NCI-H82 treated with DMSO at 0.1 percent for 48 hours (cell line): ENCODE measurements around the gene ERLIN1.

ENCODE experiments used
- DNase-seq: peaks from one replicate; lab custom pipeline; 2025; ENCODE audit not compliant: unreplicated experiment; lab: John Stamatoyannopoulos, UW

ERLIN1 gene

DNA sequence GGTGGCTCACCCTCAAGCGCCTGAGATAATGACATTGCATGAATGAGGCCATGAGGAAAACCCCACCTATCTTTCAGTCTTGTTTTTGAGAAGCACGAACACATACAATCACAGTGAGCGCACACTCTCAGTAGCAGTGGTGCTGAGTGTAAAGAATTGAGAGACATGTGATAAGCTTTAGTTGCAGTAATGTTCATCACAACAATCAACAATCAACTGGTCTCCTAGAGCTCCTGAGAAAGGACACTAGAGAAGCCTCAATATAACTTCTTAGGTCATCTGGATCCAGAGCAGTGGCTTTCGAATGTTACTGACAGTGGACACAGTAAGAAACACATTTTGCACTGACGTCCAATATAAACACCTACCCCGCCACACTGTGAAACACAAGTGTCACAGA lies 12.8 kb downstream of the ERLIN1 start:
- no peak for DNase-seq

DNA sequence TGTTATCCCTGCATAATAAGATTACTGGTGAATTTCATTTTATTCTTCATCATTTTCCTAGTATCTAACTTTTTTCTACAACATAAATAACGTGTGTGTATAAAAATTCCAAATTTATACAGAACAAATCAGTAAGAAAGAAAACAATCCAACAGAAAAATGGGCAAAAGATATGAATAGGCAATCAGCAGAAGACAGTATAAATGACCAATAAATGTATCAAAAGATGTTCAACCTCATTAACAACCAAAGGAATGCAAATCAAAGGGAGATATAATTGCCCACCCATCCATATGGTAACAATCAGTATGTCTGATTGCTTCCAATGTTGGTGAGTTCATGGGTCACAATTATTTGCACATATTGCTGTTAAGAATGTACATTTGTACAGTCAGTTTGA lies 13.5 kb downstream of the ERLIN1 start:
- DNase-seq = no peak

DNA sequence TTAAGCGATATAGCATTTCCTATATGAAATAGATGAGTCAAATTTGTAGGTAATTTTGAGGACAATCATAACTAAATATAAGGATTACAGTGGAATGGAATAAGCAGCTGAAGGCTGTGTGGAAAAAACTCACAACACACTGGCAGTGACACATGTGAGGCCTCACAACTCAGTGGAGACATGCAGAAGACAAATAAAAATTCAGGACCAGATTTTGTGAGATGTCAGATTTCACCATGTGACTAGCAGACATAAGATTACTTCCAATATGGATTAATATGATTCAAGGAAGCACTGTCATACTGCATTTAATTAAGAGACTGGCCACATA lies 17.6 kb downstream of the ERLIN1 start:
- no peak for DNase-seq

DNA sequence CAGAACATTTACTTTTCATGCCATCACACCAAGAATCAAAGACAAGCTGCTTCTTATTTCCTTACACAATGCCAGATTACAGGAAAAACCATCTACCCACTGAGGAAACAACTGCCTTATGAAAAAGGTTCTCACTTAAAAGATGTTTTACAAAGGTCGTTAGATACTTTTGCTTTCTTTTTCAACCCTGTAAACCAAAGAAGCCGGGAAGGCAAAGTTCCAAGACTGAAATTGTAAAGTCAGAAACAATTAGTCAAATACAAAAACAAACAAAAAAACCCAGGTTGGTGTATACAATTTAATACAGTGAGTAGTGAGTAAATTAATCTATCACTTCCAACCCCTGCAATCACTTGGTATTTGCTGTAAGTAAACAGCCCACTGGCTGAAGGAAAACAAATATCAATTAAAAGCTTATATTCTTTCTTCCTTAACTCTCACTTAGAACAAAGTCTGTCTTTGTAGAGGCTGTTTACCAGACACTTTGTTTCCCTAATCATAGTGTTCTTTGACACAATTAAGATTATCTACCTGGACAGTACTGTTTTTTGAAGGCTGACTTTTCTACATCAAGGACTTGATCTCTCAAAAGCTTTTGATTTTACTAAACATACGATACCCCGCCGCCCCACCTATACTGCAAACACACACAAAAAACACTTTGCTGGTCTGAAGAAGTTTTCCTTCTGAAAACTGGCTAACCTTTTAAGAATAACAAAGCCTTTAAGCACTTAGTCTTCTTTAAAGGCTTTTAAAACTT lies 18.1 kb downstream of the ERLIN1 start:
- DNase-seq = no peak

DNA sequence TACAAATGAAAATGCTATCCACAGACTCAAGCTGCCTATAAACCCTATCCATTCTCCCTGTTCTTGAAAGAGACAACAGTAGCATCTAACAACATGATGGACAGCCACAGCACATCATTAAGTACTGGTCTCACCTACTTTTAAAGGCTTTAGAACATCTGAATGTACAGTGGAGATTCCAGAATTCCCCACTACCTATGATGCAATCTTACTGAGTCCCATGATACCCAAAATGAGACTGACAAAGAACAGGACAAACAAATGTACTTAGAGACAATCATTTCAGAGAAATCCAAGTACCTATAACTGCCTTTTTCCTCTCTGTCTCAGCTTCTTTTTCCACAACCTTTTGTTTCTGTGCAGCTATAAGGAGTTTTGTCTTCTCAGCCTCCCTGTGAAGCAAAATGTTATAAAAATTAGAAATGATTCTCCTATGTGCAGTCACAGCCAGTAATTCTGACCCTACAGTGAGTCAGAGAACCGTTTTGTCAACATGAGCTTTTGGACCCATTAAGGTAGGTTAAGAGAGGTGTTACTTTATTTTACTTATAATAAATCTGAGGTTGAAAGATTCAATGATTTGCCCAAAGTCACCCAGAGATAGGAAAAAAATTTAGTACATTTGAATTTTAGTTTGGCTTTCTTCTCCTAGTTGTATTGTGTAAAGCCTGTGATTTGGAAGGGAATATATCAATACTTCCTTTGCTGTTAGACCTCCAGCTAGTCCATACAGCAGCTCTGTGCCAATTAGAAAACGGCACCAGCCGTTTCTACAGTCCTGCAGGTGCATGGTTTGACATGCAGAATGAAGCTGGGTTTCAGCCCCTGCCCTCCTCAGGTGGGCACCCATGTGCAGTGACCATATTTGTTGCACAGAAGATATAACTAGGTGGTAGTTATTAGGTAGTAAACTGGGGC lies 21.9 kb downstream of the ERLIN1 start:
- no peak for DNase-seq

DNA sequence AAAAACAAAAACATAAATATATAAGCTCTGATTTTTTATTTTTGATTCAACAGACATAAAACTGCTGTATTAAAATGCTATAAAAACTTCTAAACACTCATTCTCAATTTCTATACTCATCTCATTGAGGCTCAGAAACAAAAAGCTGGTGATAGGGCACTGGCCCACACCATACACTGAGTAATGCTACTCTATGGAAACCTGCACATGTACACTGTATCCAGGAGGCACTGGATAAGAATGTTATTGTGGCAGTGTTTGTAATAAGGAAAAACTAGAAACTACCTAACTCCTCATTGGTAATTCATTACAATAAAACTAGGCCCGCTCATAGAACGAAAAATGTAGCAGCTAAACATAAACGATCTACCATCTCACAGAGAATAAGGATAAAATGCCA lies 23.1 kb downstream of the ERLIN1 start:
- no peak for DNase-seq

DNA sequence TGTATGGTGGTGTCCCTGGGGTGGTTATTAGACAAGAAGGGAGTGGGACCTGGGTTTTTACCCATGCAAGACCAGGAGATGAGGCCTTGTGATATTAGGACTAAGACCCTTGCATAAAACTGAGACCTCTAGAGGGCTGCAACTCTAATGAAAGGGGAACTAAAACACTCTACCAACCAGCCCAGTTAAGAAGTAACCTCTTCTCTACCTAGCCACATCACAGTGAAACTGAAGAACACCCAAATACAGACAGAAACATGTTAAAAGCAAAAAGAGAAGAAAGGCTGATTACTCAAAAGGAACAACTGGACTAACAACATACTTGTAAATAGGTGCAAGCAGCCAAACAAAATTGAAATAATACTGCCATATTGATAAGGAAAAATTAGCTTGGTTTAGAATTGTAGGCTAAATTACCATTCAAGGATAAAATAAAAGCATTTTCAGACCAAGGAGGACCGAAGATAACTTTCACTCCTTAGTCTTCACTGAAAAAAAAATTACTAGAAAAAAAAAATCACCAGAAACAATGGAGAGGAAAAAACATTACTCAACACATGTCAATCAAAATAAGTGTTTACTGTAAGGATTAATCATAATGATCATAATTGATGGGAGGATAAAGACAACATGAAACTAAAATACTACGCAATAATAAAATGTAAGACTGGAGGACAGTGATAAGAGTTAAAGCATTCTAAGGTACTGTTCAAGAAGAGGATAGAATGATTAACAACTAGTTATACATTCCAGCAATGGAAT lies 27.6 kb downstream of the ERLIN1 start:
- DNase-seq = no peak

DNA sequence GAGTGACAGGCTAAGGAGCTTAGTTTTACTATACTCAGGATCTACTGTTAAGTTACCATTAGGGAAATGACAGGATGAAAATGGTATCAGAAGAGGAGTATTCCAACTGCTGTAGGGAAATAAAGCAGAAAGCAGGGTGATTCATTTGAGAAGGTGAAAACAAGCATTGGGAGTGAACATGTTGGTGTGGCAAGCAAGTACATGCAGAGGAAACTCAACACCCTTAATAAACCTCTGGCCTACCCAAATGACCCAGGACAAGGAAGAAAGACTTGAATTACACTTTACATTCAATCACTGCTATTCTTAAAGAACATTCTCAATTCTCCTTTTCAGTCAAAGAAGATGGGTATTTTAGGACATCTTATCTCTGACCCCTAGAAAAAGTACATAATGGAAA lies 28.7 kb downstream of the ERLIN1 start:
- DNase-seq = no peak

DNA sequence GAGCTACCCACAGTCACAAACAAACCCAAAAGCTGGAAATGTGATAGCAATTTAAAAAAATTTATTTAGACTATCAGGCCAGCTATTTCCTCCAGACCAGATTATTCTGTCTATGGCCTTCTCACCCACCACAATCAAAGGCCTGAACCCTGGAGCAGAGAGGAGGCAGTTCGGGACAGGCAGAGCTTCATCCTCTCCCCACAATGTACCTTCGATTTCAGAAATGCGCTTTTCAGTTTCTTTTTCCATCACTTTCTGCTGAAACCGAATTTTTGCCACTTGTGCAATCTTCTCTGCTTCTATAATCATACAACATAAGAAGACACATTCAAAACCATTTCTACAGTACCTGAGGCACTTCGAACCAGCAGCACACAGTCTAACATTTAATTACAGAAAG lies 29.9 kb downstream of the ERLIN1 start:
- DNase-seq = no peak

DNA sequence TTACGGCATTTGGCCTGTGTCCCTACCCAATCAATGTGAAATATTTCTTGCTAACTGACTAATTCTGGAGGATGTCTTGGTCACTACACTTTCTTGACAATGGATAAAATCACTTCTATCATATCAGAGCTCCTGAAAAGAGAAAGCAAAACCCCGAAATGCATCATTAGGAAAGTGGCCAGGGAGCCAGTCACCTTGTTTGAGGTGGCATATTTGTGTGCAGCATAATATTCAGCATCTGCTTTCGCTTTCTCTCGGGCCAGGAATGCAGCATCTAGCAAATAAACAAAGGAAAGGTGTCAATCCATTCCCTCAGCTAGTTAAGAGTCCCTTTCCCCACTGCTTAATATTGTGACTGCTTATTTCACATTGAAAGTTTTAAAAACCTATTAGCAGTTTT lies 31.2 kb downstream of the ERLIN1 start:
- DNase-seq = no peak

DNA sequence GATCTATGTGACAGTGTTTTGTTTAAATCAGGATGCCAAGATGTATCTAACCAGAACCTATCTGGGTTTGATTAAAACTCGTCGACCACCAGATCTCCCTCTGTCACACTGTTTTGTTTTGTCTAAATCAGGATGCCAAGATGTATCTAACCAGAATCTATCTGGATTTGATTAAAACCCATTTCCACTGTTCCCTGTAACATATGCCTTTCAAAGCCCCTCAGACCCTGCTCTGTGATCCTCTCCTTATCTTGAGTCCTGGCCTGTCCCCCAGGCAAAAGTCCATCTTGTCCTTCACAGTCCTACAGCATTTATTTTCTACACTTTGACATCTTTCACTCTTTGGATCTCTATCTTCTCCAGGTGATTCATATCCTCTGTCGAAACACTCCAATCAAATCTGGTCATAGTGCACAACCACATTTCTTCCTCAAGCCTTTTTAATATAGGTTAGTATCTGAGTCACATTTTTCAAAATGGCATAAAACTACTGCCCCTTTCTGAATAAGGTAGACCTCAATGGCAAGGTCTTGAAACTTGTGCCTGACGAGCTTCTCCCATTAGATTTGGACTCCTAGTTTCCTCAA lies 32.5 kb downstream of the ERLIN1 start:
- DNase-seq = no peak

DNA sequence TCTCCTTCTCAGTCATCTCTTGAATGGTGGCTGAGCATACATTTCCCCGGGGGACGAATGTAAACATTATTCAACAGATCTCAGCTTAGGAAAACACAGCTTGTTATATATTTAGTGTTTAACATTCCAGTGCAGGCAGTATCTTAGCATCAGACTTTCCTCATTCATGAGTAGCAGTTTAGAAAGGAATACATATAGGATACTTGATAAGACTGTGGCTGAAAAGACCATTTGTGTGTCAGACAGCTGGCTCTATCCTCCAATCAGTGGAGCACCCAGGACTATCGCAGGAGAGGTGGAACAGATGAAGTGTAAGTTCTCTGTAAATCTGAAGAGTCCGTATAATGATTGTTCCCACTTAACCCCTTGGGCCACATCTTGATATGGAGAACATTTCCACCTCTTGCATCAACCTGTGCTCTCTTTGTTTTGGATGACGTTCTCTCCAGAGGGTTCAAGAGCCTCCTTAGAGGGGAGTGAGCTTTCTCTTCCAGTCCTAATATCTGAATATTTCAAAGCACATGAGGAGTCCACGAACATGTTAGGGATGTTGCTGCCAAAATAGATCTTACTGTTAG lies 34.0 kb downstream of the ERLIN1 start:
- no peak for DNase-seq

DNA sequence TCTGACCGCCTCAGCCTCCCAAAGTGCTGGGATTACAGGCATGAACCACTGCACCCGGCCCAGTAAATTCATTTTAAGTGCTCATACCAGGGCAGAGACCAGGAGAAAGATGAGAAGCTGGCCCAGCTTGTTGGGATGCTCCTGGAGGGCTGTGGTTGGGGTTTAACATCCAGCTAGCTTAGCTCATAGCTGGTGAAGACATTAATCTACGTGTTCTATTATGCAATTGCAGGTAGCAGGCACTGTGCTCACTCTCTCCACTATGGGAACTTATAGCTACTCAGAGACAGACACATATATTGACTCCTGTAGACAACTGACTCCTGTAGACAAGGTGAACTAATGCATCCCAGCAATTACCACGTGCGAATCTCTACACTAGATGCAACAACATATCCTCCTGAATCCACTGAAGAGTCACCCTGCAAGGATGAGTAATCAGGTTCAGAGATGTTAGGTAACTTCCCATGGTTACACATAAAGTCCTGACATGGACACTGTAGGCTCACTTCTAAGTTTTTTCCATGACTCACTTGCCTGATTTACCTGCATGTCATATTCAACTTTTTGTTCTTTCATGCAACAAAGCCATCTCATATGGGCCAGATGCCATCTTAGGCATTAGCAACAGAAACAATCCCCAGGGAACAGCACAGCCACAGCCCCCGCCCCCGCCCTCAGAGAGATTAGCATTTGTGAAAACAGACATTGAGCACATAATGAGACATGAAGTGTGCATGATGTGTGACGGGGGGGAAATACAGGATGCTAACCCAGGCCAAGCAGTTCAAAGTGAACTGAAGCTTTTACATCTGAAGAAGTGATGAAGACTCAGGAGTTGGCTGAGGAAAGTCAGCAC lies 37.2 kb downstream of the ERLIN1 start:
- DNase-seq = peak; percentile 88

DNA sequence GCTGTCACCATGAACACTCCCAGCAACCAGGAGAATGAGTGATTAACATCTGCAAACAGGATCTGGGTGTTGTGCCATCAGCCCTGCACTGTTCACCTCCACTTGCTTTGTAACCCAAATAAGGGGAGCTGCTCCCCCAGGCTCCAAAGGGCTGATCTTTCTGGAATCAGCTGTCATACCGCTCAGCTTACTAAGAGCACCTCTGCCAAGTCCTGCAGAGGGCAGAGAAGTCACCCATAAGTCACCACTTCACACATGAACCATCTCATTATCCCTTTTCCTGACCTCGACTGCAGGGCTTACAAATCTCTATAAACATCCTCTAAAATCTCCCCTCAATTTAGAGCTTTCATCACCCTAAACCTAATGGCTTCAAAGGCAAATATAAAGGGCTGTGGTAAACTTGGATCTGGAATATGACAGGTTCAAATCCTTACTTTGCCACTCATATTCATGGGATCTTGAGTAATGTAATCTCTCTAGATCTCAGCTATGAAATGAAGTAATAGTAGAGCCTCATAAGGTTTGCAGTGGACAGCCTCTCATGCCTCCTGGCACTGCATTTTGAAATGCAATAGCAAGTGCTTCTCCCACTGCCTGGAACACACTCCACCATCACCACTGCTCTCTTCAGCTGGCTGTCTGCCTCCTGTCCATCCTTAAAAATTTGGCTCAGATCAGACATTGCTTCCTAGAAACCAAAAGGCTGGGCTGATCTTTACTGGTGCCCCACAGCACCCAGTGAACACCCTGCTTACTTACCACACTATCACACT lies 38.8 kb downstream of the ERLIN1 start:
- no peak for DNase-seq

DNA sequence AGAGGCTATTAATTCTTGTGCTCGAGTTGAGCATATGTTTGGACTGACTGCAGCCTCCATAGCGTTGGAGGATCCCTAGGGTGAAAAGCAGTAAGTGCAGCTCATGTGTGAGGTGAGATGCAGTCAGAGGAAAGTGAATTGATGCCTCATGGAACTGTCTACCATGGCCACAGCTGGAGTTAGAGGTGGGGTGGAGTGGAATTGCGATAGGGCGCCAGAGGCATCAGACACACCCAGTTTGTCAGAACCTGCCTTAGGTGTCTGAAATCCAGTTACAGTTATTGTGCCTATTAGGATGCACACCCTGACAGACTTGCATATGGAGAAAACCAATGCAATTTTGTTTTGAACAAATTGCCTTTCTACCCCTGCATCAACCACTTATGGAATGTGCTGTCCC lies 39.4 kb downstream of the ERLIN1 start:
- DNase-seq = no peak

DNA sequence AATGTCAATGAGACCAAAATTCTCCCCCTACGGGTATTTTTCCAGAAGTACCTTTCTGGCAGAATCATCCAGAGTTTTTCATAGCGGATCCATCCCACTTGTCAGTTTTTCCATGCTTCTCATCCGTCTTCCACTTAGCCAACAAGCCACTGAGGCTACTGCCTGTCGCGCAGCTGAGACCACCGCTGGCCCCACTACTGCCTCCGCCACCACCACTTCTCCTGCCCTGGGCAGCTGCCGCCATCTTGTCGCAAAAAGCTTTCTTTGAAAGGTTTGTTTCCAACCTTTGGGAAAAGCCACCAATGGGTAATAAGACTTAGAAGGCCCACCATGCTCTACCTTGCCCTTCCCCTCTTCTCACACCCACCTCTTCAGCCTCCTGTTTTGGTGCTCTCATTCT lies 42.1 kb downstream of the ERLIN1 start:
- DNase-seq = no peak

DNA sequence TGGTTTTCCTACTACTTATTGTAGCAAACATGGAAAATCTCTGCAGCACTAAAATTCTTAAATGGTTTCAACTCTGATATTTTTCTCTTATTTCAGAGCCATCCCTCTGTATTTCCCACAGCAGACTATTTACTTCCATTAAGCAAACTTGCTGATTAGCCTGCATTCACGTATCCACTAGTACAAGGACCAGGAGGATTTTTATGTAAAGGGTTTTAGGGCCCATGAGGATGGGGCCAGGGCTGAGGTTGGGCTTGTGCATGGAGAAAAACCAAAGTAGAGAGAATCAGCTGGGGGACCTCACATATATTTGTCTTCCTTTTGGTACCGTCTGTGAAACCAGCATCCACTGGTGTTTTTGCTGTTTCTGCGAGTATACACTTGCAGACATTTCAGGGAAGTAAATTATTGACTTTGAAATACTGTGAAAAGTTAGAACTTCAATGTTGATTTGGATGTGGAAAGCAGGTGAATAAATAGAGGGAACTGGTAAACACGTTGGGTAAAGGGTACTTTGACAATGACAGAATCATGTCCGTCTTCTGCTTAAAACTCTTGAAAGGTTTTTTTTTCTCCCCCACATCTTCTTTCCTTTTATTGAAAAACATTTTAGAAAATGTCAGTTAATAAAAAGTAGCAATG lies 44.3 kb downstream of the ERLIN1 start:
- DNase-seq = no peak

DNA sequence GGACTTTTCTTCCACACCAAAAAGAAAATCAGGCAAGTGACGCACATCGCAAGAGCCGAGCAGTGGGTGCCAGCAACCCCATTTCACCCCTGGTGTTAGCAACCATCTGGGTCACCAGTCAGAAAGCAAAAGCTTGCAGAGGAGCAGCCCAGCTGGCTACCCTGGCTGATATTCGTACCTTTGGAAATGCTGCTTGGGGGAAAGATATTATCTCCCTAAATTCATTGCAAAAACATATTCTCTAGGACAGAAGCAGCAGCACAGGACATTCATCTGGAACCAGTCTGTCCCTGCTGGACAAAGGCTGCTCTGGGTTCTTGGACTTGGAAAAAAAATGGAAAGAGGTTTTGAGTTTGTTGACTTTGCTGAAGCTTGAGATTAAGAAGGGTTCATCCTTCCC lies 45.8 kb downstream of the ERLIN1 start:
- DNase-seq = no peak
